ENCODE data around the gene CEP83. TPM values are rescaled to one million over a fixed set of nuclear protein-coding genes. Genes with fewer than 3 reads are reported as not detected.

CEP83 gene
- total and polyA plus RNA-seq, 2 donors (not counting 1 experiment from before 2014, with no cell fraction given) = 7.8 to 13.5 TPM

DNA sequence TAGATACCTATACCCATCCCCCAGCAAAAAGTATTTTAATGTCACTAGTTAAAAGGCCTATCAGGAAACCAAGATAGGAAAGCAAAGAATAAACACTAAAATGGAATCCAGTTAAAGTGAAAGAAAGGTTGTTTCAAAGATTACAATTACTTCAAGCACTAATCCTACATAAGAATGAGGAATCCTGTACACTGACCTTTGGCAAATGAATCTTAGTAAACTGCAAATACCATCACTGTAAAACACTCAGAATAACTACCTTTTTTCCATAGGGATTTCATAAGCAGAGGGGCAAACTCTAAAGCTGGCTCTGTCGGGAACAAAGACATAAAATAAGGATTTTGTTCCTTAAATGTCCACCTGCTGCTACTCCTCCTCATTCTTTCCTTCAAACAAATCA, 25.9 kb downstream of the CEP83 start:
- Histone ChIP-seq H3K4me1 (ENCODE audit: control insufficient read depth, extremely low read depth, insufficient read depth, low read length) (no peaks in the 10 kb centered on the region), H3K79me2 (ENCODE audit: control insufficient read depth, insufficient read depth, low read length) (peaks cover 7% of the 10 kb centered on the region), H3K4me3 (replicated peaks in 1 of 4; ENCODE audit: control extremely low read depth in 1 of 4, insufficient read depth in 1 of 4, low read depth in 3 of 4, low read length in 4 of 4) (no peak overlapping the region), H3K4me2 (ENCODE audit: extremely low read depth, insufficient read depth, low read length) (no peak overlapping the region), H3K27me3 (ENCODE audit: control insufficient read depth, insufficient read depth, low read length) (no peaks in the 10 kb centered on the region), H2AFZ (ENCODE audit: low read length) (no peak overlapping the region), H4K20me1 (ENCODE audit: control insufficient read depth, extremely low read depth, insufficient read depth, low read length) (no peaks in the 10 kb centered on the region), H3K9ac (ENCODE audit: insufficient read depth, low read length) (no peak overlapping the region), H3K36me3 (ENCODE audit: control insufficient read depth, insufficient read depth, low read length) (no peaks in the 10 kb centered on the region), H3K9me3 (ENCODE audit: control insufficient read depth, insufficient read depth, low read depth, low read length) (no peaks in the 10 kb centered on the region), H3K27ac (ENCODE audit: insufficient read depth, low read length) (no peak overlapping the region)
- DNase-seq (ENCODE audit: low read depth in 2 of 2) = no peak
- no peak for TF ChIP-seq EZH2 (IDR thresholded peaks at IDR 0.05; ENCODE audit: low read length, missing control alignments)
- TF ChIP-seq, protein P1, sequence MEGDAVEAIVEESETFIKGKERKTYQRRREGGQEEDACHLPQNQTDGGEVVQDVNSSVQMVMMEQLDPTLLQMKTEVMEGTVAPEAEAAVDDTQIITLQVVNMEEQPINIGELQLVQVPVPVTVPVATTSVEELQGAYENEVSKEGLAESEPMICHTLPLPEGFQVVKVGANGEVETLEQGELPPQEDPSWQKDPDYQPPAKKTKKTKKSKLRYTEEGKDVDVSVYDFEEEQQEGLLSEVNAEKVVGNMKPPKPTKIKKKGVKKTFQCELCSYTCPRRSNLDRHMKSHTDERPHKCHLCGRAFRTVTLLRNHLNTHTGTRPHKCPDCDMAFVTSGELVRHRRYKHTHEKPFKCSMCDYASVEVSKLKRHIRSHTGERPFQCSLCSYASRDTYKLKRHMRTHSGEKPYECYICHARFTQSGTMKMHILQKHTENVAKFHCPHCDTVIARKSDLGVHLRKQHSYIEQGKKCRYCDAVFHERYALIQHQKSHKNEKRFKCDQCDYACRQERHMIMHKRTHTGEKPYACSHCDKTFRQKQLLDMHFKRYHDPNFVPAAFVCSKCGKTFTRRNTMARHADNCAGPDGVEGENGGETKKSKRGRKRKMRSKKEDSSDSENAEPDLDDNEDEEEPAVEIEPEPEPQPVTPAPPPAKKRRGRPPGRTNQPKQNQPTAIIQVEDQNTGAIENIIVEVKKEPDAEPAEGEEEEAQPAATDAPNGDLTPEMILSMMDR (conservative IDR thresholded peaks at IDR 0.05 in 1 of 2, IDR thresholded peaks at IDR 0.05 in 1 of 2; ENCODE audit: low read depth in 1 of 2, low read length in 2 of 2) = no peak

DNA sequence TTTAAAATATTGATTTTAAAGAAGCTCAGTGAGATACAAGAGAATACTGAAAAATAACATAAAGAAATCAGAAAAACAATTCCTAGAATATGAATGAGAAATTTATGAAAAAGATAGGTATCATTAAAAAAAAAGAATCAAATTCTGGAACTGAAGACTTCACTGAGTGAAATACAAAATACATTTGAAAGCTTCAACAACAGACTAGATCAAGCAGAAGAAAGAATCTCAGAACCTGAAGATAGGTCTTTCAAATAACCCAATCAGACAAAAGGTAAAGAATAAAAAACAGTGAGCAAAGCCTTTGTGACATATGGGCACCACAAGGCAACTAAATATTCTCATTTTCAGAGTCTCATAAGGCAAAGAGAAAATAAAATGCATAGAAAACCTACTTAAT, 29.4 kb downstream of the CEP83 start:
- H3K4me3 ChIP-seq (replicated peaks in 1 of 4; ENCODE audit: control extremely low read depth in 1 of 4, insufficient read depth in 1 of 4, low read depth in 3 of 4, low read length in 4 of 4) = no peak overlapping the region
- H3K27ac ChIP-seq (ENCODE audit: insufficient read depth, low read length) = no peak overlapping the region
- H3K36me3 ChIP-seq (ENCODE audit: control insufficient read depth, insufficient read depth, low read length) = no peaks in the 10 kb centered on the region
- H3K9me3 ChIP-seq (ENCODE audit: control insufficient read depth, insufficient read depth, low read depth, low read length) = no peaks in the 10 kb centered on the region
- no peak for DNase-seq (ENCODE audit: low read depth in 2 of 2)
- no peaks in the 10 kb centered on the region for H4K20me1 ChIP-seq (ENCODE audit: control insufficient read depth, extremely low read depth, insufficient read depth, low read length)
- TF ChIP-seq, protein P1 (conservative IDR thresholded peaks at IDR 0.05 in 1 of 2, IDR thresholded peaks at IDR 0.05 in 1 of 2; ENCODE audit: low read depth in 1 of 2, low read length in 2 of 2) = no peak
- no peak for TF ChIP-seq EZH2 (IDR thresholded peaks at IDR 0.05; ENCODE audit: low read length, missing control alignments)
- peaks cover 7% of the 10 kb centered on the region for H3K79me2 ChIP-seq (ENCODE audit: control insufficient read depth, insufficient read depth, low read length)
- no peak overlapping the region for H2AFZ ChIP-seq (ENCODE audit: low read length)
- H3K27me3 ChIP-seq (ENCODE audit: control insufficient read depth, insufficient read depth, low read length) = no peaks in the 10 kb centered on the region
- peaks cover 6% of the 10 kb centered on the region for H3K4me1 ChIP-seq (ENCODE audit: control insufficient read depth, extremely low read depth, insufficient read depth, low read length)
- H3K9ac ChIP-seq (ENCODE audit: insufficient read depth, low read length) = no peak overlapping the region
- no peak overlapping the region for H3K4me2 ChIP-seq (ENCODE audit: extremely low read depth, insufficient read depth, low read length)

DNA sequence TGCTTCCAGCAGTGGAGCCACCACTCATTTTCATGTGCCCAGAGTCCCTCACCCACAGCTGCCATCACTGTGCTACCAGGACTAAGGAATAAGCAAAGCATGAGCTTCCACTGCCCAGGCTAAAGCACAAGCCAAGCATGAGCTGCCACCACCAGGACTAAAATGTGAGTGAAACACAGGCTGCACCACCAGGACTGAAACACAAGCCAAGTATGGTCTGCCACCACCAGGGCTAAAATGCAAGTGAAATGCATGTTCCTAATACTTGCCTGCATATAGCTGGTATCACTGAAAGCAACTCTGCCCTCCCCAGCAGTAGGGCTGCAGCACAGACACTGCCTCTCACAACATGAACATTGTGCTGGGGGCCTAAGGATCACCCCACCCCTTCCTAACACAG, 30.0 kb downstream of the CEP83 start:
- H4K20me1 ChIP-seq (ENCODE audit: control insufficient read depth, extremely low read depth, insufficient read depth, low read length) = no peaks in the 10 kb centered on the region
- H3K36me3 ChIP-seq (ENCODE audit: control insufficient read depth, insufficient read depth, low read length) = no peaks in the 10 kb centered on the region
- no peak for DNase-seq (ENCODE audit: low read depth in 2 of 2)
- H3K4me3 ChIP-seq (replicated peaks in 1 of 4; ENCODE audit: control extremely low read depth in 1 of 4, insufficient read depth in 1 of 4, low read depth in 3 of 4, low read length in 4 of 4) = no peak overlapping the region
- no peak overlapping the region for H3K9ac ChIP-seq (ENCODE audit: insufficient read depth, low read length)
- H3K9me3 ChIP-seq (ENCODE audit: control insufficient read depth, insufficient read depth, low read depth, low read length) = no peaks in the 10 kb centered on the region
- peaks cover 6% of the 10 kb centered on the region for H3K4me1 ChIP-seq (ENCODE audit: control insufficient read depth, extremely low read depth, insufficient read depth, low read length)
- peaks cover 7% of the 10 kb centered on the region for H3K79me2 ChIP-seq (ENCODE audit: control insufficient read depth, insufficient read depth, low read length)
- TF ChIP-seq, protein P1 (conservative IDR thresholded peaks at IDR 0.05 in 1 of 2, IDR thresholded peaks at IDR 0.05 in 1 of 2; ENCODE audit: low read depth in 1 of 2, low read length in 2 of 2) = no peak
- TF ChIP-seq EZH2 (IDR thresholded peaks at IDR 0.05; ENCODE audit: low read length, missing control alignments) = no peak
- H3K4me2 ChIP-seq (ENCODE audit: extremely low read depth, insufficient read depth, low read length) = no peak overlapping the region
- H2AFZ ChIP-seq (ENCODE audit: low read length) = no peak overlapping the region
- no peak overlapping the region for H3K27ac ChIP-seq (ENCODE audit: insufficient read depth, low read length)
- H3K27me3 ChIP-seq (ENCODE audit: control insufficient read depth, insufficient read depth, low read length) = no peaks in the 10 kb centered on the region

Measured in fibroblast of lung (primary cell).